Body of pancreas (tissue), 4 donors: Measurements from ENCODE around the gene ISG20.

Experiments
- POLR2A ChIP-seq, 3 donors: fragments of 450-650 bp; IDR thresholded peaks; one replicate each; pipeline ENCODE4 v1.6.1; 2016; ENCODE audit warnings: antibody characterized with exemption in 3 of 3, mild to moderate bottlenecking in 2 of 3
- TF ChIP-seq, protein P1 (sequence below), 7 experiments: fragments of 450-650 bp in 4 of 7; fragments of 200-600 bp in 3 of 7; sonication (generic) in 3 of 7; IDR thresholded peaks; one replicate each; pipeline ENCODE4 v1.5.1; 2016 to 2019; ENCODE audit warnings: antibody characterized with exemption in 7 of 7

DNA sequence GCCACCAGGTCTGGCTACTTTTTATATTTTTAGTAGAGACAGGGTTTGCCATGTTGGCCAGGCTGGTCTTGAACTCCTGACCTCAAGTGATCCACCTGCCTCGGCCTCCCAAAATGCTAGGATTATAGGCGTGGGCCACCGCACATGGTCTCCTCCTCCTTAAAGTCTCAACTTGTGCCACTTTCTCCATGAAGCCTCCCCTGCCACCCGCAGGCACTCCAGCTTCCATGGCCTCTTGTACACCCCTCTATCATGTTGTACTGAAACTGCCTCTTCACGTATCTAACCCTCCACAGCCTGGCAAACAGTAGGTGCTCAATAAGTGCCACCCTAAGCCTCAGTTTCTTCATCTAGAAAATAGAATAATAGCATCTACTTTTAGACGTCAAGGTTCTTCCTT, 39.9 kb downstream of the ISG20 start:
- TF ChIP-seq, protein P1, sequence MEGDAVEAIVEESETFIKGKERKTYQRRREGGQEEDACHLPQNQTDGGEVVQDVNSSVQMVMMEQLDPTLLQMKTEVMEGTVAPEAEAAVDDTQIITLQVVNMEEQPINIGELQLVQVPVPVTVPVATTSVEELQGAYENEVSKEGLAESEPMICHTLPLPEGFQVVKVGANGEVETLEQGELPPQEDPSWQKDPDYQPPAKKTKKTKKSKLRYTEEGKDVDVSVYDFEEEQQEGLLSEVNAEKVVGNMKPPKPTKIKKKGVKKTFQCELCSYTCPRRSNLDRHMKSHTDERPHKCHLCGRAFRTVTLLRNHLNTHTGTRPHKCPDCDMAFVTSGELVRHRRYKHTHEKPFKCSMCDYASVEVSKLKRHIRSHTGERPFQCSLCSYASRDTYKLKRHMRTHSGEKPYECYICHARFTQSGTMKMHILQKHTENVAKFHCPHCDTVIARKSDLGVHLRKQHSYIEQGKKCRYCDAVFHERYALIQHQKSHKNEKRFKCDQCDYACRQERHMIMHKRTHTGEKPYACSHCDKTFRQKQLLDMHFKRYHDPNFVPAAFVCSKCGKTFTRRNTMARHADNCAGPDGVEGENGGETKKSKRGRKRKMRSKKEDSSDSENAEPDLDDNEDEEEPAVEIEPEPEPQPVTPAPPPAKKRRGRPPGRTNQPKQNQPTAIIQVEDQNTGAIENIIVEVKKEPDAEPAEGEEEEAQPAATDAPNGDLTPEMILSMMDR (IDR thresholded peaks at IDR 0.05), result no peak
- TF ChIP-seq POLR2A (IDR thresholded peaks at IDR 0.05), result no peak
